GM19372 (cell line): Measurements from ENCODE around the gene ZFX.

Experiments
- ATAC-seq: cut with Tn5 transposase; IDR thresholded peaks from one replicate; pipeline ENCODE4 v1.9.1; 2021; ENCODE audit warnings: mild to moderate bottlenecking, low read depth, moderate library complexity; ENCODE audit not compliant: unreplicated experiment

Gene ZFX

GRCh38 chrX:24198101-24198500, 48.6 kb downstream of the ZFX start:
- no peak for ATAC-seq

GRCh38 chrX:24200133-24200532, 50.6 kb downstream of the ZFX start:
- no peak for ATAC-seq

GRCh38 chrX:24201216-24201615, 51.7 kb downstream of the ZFX start:
- ATAC-seq = no peak

- no peak for ATAC-seq
Measured at GRCh38 chrX:24202465-24203031, 53.0 kb downstream of the ZFX start.

GRCh38 chrX:24203072-24203808, 53.7 kb downstream of the ZFX start:
- no peak for ATAC-seq

- no peak for ATAC-seq
Measured at GRCh38 chrX:24204331-24204730, 54.8 kb downstream of the ZFX start.

GRCh38 chrX:24204958-24205357, 55.4 kb downstream of the ZFX start:
- no peak for ATAC-seq

GRCh38 chrX:24207826-24208225, 58.3 kb downstream of the ZFX start:
- ATAC-seq = no peak

- no peak for ATAC-seq
Measured at GRCh38 chrX:24208496-24209240, 59.1 kb downstream of the ZFX start.

GRCh38 chrX:24210190-24210589, 60.7 kb downstream of the ZFX start:
- ATAC-seq = no peak

GRCh38 chrX:24214568-24214967, 65.0 kb downstream of the ZFX start:
- no peak for ATAC-seq

- no peak for ATAC-seq
Measured at GRCh38 chrX:24215272-24215671, 65.7 kb downstream of the ZFX start.

- no peak for ATAC-seq
Measured at GRCh38 chrX:24216037-24216436, 66.5 kb downstream of the ZFX start.

- no peak for ATAC-seq
Measured at GRCh38 chrX:24216827-24217226, 67.3 kb downstream of the ZFX start.

- ATAC-seq = no peak
Measured at GRCh38 chrX:24219320-24219719, 69.8 kb downstream of the ZFX start.

GRCh38 chrX:24221872-24222271, 72.3 kb downstream of the ZFX start:
- no peak for ATAC-seq

- ATAC-seq = no peak
Measured at GRCh38 chrX:24225265-24225664, 75.7 kb downstream of the ZFX start.

- no peak for ATAC-seq
Measured at GRCh38 chrX:24226176-24226575, 76.6 kb downstream of the ZFX start.

- ATAC-seq = no peak
Measured at GRCh38 chrX:24228596-24228995, 79.1 kb downstream of the ZFX start.

GRCh38 chrX:24229400-24229879, 79.9 kb downstream of the ZFX start:
- ATAC-seq = no peak

- ATAC-seq = no peak
Measured at GRCh38 chrX:24229976-24230375, 80.4 kb downstream of the ZFX start.

GRCh38 chrX:24231131-24231540, 81.6 kb downstream of the ZFX start:
- no peak for ATAC-seq
